Right forelimb (tissue), 1 donor: ENCODE results near the gene LETMD1.

Experiments
- DNase-seq: peaks from one replicate; pipeline ENCODE4 v3.0.0-alpha.2; 2018

Gene LETMD1

DNA sequence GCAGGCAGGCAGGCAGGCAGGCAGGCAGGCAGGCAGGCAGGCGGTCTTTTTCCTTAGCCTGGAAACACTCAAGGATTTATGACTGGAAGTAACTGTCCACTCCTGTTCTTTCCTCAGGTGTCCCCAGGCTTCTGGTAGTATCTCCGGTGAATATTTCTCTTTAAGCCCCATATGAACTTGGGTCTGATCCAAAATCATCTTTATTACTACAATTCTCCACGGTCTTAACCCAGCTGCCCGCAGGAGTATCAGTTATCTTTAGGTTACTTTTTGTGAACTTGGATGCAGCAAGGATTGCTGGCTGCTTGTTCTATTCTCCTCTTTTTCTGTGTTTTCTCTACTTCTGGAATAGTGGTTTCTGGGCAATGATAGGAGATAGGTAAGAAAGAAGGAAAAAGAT, 32.0 kb downstream of the LETMD1 start:
- no peak for DNase-seq

- no peak for DNase-seq
Observed at GRCh38 chr12:51081421-51081820, 33.3 kb downstream of the LETMD1 start.

GRCh38 chr12:51082561-51083125, 34.5 kb downstream of the LETMD1 start:
- no peak for DNase-seq

GRCh38 chr12:51083126-51083833, 35.2 kb downstream of the LETMD1 start, which contains the start of gene CSRNP2:
Gene CSRNP2, minus strand, starts transcription at chr12:51083596. Its CDS starts 7,035 bp downstream, at chr12:51076561.
- DNase-seq = peak; percentile 98

DNA sequence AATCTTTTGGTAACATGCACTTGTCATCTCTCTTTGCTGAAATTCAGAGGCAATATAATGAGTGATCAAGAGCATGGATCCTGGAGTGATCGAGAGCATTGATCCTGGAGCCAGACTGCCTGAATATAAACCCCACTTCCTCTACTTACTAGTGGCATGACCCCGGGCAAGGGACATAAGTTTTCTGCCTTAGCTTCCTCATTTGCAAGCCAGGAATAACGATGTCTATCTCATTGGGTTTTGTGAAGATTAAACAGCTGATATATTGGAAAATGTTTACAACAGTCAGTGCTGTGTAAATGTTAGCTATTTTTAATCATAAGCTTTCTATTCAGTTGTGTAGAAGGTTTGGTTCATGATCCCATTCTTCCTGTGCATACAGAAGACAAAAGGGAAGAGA, 37.6 kb downstream of the LETMD1 start:
- no peak for DNase-seq

GRCh38 chr12:51086933-51087332, 38.8 kb downstream of the LETMD1 start:
- no peak for DNase-seq

GRCh38 chr12:51087818-51088217, 39.7 kb downstream of the LETMD1 start:
- DNase-seq = no peak

- no peak for DNase-seq
Observed at GRCh38 chr12:51090705-51091229, 42.6 kb downstream of the LETMD1 start.

DNA sequence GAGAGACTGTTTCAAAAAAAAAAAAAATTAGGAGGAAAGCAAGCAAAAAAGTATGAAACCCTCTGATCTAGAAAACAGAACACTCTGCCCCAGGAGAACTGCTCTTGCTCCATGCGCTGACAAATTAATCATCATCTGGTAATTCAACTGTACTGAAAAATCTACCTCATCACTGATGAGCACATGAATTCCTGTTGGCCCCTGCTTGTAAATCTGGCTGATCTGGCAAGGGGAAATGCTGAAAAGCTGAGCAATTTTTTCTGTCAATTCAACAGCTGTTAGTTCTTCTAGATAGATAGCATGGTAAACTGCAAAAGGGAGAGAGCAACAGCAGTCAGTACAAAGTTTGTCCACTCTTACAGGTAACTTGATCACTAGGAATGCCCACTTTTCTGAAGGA, 50.5 kb downstream of the LETMD1 start:
- no peak for DNase-seq

DNA sequence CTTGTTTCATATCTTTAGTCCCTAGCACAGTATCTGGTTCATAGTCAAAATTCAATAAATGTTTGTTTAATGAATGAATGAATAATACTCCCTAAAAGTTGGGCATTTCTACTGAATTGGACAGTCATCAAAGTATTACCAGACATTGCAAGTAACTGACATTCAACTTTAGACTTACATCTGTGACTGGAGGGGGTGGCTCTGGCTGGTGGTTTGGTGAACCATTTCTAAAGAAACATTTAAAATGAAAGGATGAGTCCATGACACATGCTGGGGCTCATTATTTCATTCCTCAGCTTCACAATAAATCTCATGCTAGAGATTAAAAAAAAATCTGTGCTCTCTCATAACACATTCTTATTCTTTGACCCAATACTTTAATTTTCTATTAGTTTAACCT, 55.9 kb downstream of the LETMD1 start:
- no peak for DNase-seq

DNA sequence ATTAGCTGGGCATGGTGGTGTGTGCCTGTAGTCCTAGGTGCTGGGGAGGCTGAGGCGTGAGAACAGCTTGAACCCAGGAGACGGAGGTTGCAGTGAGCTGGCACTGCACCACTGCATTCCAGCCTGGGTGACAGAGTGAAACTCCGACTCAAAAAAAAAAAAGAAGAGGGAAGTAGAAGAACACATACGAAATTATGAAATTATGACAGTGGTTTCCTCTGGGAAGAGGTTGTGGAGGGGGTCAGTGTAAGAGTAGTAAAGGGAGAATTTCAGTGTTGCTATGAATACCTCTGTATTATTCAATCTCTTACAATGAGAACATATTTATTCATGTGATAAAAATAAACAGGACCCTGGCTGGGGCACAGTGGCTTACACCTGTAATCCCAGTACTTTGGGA, 60.0 kb downstream of the LETMD1 start:
- DNase-seq = no peak
